Measurements from ENCODE around the gene KIF23. TPM values are rescaled to one million over a fixed set of nuclear protein-coding genes. Genes with fewer than 3 reads are reported as not detected.

The KIF23 gene
- total RNA-seq, 1 donor from 2014 or later: 3.7 TPM

GRCh38 chr15:69486481-69487110 lies 72.4 kb downstream of the KIF23 start:
- Histone ChIP-seq H3K36me3 (ENCODE audit: control insufficient read depth, insufficient read depth, low read length) (no peaks in the 10 kb centered on the region), H3K27me3 (ENCODE audit: control insufficient read depth, insufficient read depth, low read length) (peaks cover 15% of the 10 kb centered on the region), H3K4me3 (ENCODE audit: low read depth, low read length) (no peak overlapping the region)
- DNase-seq (ENCODE audit: low read depth) (no peak), FAIRE-seq (no peak)
- TF ChIP-seq CTCF (IDR thresholded peaks at IDR 0.05; ENCODE audit: insufficient read depth, low read length, severe bottlenecking): no peak

GRCh38 chr15:69489073-69489571 lies 75.0 kb downstream of the KIF23 start:
- H3K36me3 ChIP-seq (ENCODE audit: control insufficient read depth, insufficient read depth, low read length): no peaks in the 10 kb centered on the region

GRCh38 chr15:69490356-69491037 lies 76.3 kb downstream of the KIF23 start:
- Histone ChIP-seq H3K27me3 (ENCODE audit: control insufficient read depth, insufficient read depth, low read length) (peaks cover 9% of the 10 kb centered on the region), H3K36me3 (ENCODE audit: control insufficient read depth, insufficient read depth, low read length) (no peaks in the 10 kb centered on the region), H3K4me3 (ENCODE audit: low read depth, low read length) (no peak overlapping the region)
- DNase-seq (ENCODE audit: low read depth) (no peak), FAIRE-seq (no peak)
- TF ChIP-seq CTCF (IDR thresholded peaks at IDR 0.05; ENCODE audit: insufficient read depth, low read length, severe bottlenecking): no peak

More at GRCh38 chr15:69489073-69489571, 75.0 kb downstream of the KIF23 start:
- FAIRE-seq (no peak), DNase-seq (ENCODE audit: low read depth) (no peak)
- H3K4me3 ChIP-seq (ENCODE audit: low read depth, low read length): no peak overlapping the region
- TF ChIP-seq CTCF (IDR thresholded peaks at IDR 0.05; ENCODE audit: insufficient read depth, low read length, severe bottlenecking): no peak
- H3K27me3 ChIP-seq (ENCODE audit: control insufficient read depth, insufficient read depth, low read length): peaks cover 12% of the 10 kb centered on the region

GRCh38 chr15:69491038-69491505 lies 76.9 kb downstream of the KIF23 start:
- Histone ChIP-seq H3K27me3 (ENCODE audit: control insufficient read depth, insufficient read depth, low read length) (peaks cover 7% of the 10 kb centered on the region), H3K36me3 (ENCODE audit: control insufficient read depth, insufficient read depth, low read length) (no peaks in the 10 kb centered on the region), H3K4me3 (ENCODE audit: low read depth, low read length) (no peak overlapping the region)
- TF ChIP-seq CTCF (IDR thresholded peaks at IDR 0.05; ENCODE audit: insufficient read depth, low read length, severe bottlenecking): no peak
- no peak for FAIRE-seq
- no peak for DNase-seq (ENCODE audit: low read depth)

GRCh38 chr15:69493406-69493805 lies 79.3 kb downstream of the KIF23 start:
- FAIRE-seq (no peak), DNase-seq (ENCODE audit: low read depth) (no peak)
- H3K36me3 ChIP-seq (ENCODE audit: control insufficient read depth, insufficient read depth, low read length): no peaks in the 10 kb centered on the region
- no peak for TF ChIP-seq CTCF (IDR thresholded peaks at IDR 0.05; ENCODE audit: insufficient read depth, low read length, severe bottlenecking)
- peaks cover 7% of the 10 kb centered on the region for H3K27me3 ChIP-seq (ENCODE audit: control insufficient read depth, insufficient read depth, low read length)
- no peak overlapping the region for H3K4me3 ChIP-seq (ENCODE audit: low read depth, low read length)
